DND-41 (cell line): ENCODE data around the gene SNRNP200.

ENCODE experiments used
- EZH2 ChIP-seq: IDR thresholded peaks from 3 replicates; pipeline ENCODE4 v1.6.1; 2012; ENCODE audit warnings: borderline replicate concordance, low read depth, mild to moderate bottlenecking, moderate library complexity, low read length, inconsistent platforms; ENCODE audit not compliant: severe bottlenecking
- TF ChIP-seq, protein P1 (sequence below): IDR thresholded peaks from 2 replicates; pipeline ENCODE4 v1.5.1; 2012; ENCODE audit warnings: borderline replicate concordance, low read length, moderate library complexity, mild to moderate bottlenecking; ENCODE audit not compliant: poor library complexity, severe bottlenecking; ENCODE audit errors: extremely low read depth

GRCh38 chr2:96320326-96320725, 15.0 kb upstream of the SNRNP200 start:
- TF ChIP-seq, protein P1, sequence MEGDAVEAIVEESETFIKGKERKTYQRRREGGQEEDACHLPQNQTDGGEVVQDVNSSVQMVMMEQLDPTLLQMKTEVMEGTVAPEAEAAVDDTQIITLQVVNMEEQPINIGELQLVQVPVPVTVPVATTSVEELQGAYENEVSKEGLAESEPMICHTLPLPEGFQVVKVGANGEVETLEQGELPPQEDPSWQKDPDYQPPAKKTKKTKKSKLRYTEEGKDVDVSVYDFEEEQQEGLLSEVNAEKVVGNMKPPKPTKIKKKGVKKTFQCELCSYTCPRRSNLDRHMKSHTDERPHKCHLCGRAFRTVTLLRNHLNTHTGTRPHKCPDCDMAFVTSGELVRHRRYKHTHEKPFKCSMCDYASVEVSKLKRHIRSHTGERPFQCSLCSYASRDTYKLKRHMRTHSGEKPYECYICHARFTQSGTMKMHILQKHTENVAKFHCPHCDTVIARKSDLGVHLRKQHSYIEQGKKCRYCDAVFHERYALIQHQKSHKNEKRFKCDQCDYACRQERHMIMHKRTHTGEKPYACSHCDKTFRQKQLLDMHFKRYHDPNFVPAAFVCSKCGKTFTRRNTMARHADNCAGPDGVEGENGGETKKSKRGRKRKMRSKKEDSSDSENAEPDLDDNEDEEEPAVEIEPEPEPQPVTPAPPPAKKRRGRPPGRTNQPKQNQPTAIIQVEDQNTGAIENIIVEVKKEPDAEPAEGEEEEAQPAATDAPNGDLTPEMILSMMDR = no peak
- TF ChIP-seq EZH2 = no peak
